OCI-LY3 (cell line): ENCODE measurements around the gene EFCAB6.
A peak's percentile ranks its signal among the peaks of the same experiment; 100 is the strongest.

Experiments used
- H2AFZ ChIP-seq: fragments of 200-600, 300-600 bp; shearing (Covaris generic); 2 replicates; pipeline ENCODE4 v1.6.0; 2014; ENCODE audit warnings: antibody characterized with exemption, low read depth, low read length
- H3K27ac ChIP-seq: fragments of 200-600, 300-600 bp; sonication (generic); 2 replicates; pipeline ENCODE4 v1.5.1; 2014; ENCODE audit warnings: mild to moderate bottlenecking, low read length, moderate library complexity, mixed read lengths
- H3K27me3 ChIP-seq: fragments of 200-600, 300-600 bp; sonication (generic); 2 replicates; pipeline ENCODE4 v1.6.1; 2014; ENCODE audit warnings: low read depth, low read length, mixed read lengths
- H3K36me3 ChIP-seq: fragments of 200-600, 300-600 bp; sonication (generic); replicated peaks from 2 replicates; pipeline ENCODE3; 2014; ENCODE audit warnings: low read depth, low read length, mixed read lengths
- H3K4me1 ChIP-seq: fragments of 300-600, 200-600 bp; sonication (generic); 2 replicates; pipeline ENCODE4 v1.6.1; 2014; ENCODE audit warnings: low read length, mixed read lengths
- H3K4me2 ChIP-seq: fragments of 200-600, 300-600 bp; sonication (generic); 2 replicates; pipeline ENCODE4 v1.6.1; 2014; ENCODE audit warnings: low read length, mixed read lengths
- H3K4me3 ChIP-seq: fragments of 300-600, 200-600 bp; sonication (generic); 2 replicates; pipeline ENCODE4 v1.5.1; 2014; ENCODE audit warnings: antibody characterized with exemption, mild to moderate bottlenecking, low read length, moderate library complexity
- H3K79me2 ChIP-seq: fragments of 300-600, 200-600 bp; shearing (Covaris generic); 2 replicates; pipeline ENCODE4 v1.6.1; 2014; ENCODE audit warnings: mild to moderate bottlenecking, low read length, mixed read lengths
- H3K9ac ChIP-seq: fragments of 300-600, 200-600 bp; shearing (Covaris generic); 2 replicates; pipeline ENCODE4 v1.6.0; 2014; ENCODE audit warnings: mild to moderate bottlenecking, low read length, moderate library complexity
- H3K9me3 ChIP-seq: fragments of 200-600, 300-600 bp; shearing (Covaris generic); 2 replicates; pipeline ENCODE4 v1.6.1; 2014; ENCODE audit warnings: low read length, mixed read lengths; ENCODE audit not compliant: insufficient read depth
- H4K20me1 ChIP-seq: fragments of 200-600, 300-600 bp; sonication (generic); 2 replicates; pipeline ENCODE4 v1.6.1; 2016; ENCODE audit warnings: low read length, mixed read lengths; ENCODE audit not compliant: insufficient read depth
- EZH2phosphoT487 ChIP-seq: fragments of 200-600 bp; shearing (Covaris generic); IDR thresholded peaks from 2 replicates; pipeline ENCODE4 v1.6.1; 2018; ENCODE audit warnings: antibody characterized with exemption, mixed run types, low read depth
- TF ChIP-seq, protein P1 (sequence below): fragments of 200-600, 300-600 bp; sonication (generic); IDR thresholded peaks from 2 replicates; pipeline ENCODE4 v1.5.1; 2014; ENCODE audit warnings: antibody characterized with exemption, low read length, low read depth

The EFCAB6 gene

DNA sequence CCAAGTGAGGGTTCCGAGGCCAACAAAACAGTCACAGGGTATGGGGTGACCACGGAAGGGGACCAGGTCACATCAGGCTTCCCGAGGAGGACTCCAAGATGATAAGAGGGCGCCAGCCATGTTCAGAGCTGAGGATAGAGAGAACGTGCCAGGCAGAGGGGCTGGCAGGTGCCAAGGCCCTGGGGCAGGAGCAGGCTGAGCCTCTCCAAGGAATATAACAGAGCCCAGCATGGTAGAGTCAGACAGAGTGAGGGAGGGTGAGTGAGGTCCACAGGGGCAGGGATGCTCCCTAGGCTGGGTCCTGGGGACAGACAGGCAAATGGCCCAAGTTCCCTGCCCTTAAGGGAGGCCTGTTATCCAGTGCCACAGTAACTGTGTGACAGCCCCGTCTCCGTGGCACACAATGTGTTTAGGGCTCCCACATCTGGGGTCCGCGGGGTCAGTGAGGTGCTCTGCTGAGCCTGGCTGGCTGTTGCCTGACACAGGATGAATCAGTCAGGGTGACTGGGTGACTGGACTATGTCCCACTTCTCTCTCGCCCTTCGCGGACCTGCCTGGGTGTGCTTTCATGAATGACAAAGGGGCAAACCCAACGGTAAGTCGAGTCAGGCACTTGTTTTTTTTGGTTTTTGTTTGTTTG lies 295.0 kb downstream of the EFCAB6 start:
- H3K4me2 ChIP-seq, result no peak overlapping the region
- H2AFZ ChIP-seq, result no peak overlapping the region
- peaks cover 11% of the 10 kb centered on the region for H3K27me3 ChIP-seq
- no peaks in the 10 kb centered on the region for H3K79me2 ChIP-seq
- H3K9ac ChIP-seq, result no peak overlapping the region
- H4K20me1 ChIP-seq, result no peaks in the 10 kb centered on the region
- H3K9me3 ChIP-seq, result no peaks in the 10 kb centered on the region
- peaks cover 14% of the 10 kb centered on the region for H3K4me1 ChIP-seq
- H3K27ac ChIP-seq, result no peak overlapping the region
- no peak for TF ChIP-seq EZH2phosphoT487
- TF ChIP-seq, protein P1, sequence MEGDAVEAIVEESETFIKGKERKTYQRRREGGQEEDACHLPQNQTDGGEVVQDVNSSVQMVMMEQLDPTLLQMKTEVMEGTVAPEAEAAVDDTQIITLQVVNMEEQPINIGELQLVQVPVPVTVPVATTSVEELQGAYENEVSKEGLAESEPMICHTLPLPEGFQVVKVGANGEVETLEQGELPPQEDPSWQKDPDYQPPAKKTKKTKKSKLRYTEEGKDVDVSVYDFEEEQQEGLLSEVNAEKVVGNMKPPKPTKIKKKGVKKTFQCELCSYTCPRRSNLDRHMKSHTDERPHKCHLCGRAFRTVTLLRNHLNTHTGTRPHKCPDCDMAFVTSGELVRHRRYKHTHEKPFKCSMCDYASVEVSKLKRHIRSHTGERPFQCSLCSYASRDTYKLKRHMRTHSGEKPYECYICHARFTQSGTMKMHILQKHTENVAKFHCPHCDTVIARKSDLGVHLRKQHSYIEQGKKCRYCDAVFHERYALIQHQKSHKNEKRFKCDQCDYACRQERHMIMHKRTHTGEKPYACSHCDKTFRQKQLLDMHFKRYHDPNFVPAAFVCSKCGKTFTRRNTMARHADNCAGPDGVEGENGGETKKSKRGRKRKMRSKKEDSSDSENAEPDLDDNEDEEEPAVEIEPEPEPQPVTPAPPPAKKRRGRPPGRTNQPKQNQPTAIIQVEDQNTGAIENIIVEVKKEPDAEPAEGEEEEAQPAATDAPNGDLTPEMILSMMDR, result no peak
- H3K36me3 ChIP-seq, result no peaks in the 10 kb centered on the region
- H3K4me3 ChIP-seq, result no peak overlapping the region

DNA sequence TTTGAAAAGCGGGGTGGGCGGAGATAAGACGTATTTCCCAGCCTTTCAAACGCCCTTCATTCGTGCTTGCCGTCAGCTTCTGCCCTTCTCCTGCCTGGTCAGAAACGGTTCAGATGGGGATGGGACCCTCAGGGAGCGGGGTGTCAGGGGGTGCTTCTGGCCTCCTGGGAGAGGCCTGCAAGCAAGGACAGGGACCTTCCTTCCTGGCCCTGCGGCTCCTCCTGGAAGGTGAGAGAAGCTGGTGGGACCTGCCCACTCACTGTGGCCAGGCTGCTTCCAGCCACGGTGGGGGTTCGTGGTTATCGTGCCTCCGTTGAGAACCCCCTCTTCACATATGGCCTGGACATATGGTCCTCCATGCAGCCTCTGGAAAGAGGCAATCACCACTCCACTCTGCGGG lies 295.7 kb downstream of the EFCAB6 start:
- TF ChIP-seq, protein P1, result no peak
- no peak for TF ChIP-seq EZH2phosphoT487
- Histone ChIP-seq H3K79me2 (no peaks in the 10 kb centered on the region), H3K27ac (no peak overlapping the region), H3K4me2 (no peak overlapping the region), H2AFZ (no peak overlapping the region), H3K9me3 (no peaks in the 10 kb centered on the region), H3K9ac (no peak overlapping the region), H3K4me1 (peaks cover 12% of the 10 kb centered on the region), H3K4me3 (no peak overlapping the region), H3K36me3 (no peaks in the 10 kb centered on the region), H3K27me3 (peaks cover 11% of the 10 kb centered on the region), H4K20me1 (no peaks in the 10 kb centered on the region)

DNA sequence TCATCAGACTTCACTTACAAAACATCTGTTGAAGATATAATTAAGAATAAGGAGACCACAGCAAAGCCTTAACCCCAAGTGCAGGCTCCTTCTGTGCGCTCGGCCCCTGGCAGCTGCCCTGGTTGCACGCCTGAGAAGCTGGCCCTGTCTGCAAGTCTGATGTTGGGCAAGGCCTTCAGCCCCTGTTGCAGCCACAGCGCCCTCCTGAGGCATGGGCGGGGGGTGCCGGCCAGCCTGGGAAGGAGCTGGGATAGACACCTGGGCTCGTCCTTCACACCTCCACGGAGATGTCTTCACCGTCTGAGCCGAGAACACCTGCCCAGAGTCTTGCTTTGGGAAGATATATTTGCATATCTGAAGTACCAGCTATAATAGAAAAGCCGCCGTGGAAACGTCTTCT lies 296.2 kb downstream of the EFCAB6 start:
- H3K79me2 ChIP-seq, result no peaks in the 10 kb centered on the region
- no peak overlapping the region for H3K4me3 ChIP-seq
- peaks cover 7% of the 10 kb centered on the region for H3K4me1 ChIP-seq
- no peak overlapping the region for H3K9ac ChIP-seq
- no peaks in the 10 kb centered on the region for H4K20me1 ChIP-seq
- no peaks in the 10 kb centered on the region for H3K9me3 ChIP-seq
- no peak for TF ChIP-seq EZH2phosphoT487
- TF ChIP-seq, protein P1, result peak; percentile 29; the same call in 1 of the 2 replicates
- no peak overlapping the region for H2AFZ ChIP-seq
- H3K36me3 ChIP-seq, result no peaks in the 10 kb centered on the region
- no peak overlapping the region for H3K4me2 ChIP-seq
- peaks cover 11% of the 10 kb centered on the region for H3K27me3 ChIP-seq
- no peak overlapping the region for H3K27ac ChIP-seq

DNA sequence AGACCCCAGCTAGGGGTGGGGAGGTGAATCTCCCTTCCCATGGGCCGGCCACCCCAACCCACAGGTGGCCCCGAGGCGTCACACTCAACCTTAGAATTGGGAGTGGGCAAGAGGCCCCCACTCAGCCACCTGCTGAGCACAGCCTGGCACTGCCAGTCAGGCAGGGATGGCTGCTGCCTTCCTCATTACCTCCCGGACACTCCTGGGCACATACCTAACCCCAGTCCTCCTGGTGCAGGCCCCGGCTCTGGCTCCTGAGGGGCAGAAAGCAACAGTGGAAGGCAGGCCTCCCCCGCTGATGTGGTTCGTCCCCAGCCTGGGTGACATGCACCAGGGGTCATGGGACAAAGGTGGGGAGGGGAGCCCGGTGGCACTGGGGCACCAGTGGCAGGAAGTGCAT lies 296.7 kb downstream of the EFCAB6 start:
- Histone ChIP-seq H3K4me3 (no peak overlapping the region), H3K27me3 (peaks cover 11% of the 10 kb centered on the region), H4K20me1 (no peaks in the 10 kb centered on the region), H3K9me3 (no peaks in the 10 kb centered on the region), H3K36me3 (no peaks in the 10 kb centered on the region), H3K4me1 (peaks cover 2% of the 10 kb centered on the region), H3K4me2 (no peak overlapping the region), H3K27ac (no peak overlapping the region), H3K79me2 (no peaks in the 10 kb centered on the region), H3K9ac (no peak overlapping the region), H2AFZ (no peak overlapping the region)
- TF ChIP-seq EZH2phosphoT487, result no peak
- TF ChIP-seq, protein P1, result no peak
